ENCODE results near the gene MEMO1. TPM values are rescaled to one million over a fixed set of nuclear protein-coding genes. Genes with fewer than 3 reads are reported as not detected.
"Not testable (repeated sequence)": the region's sequence is repeated elsewhere in the genome, so short reads cannot be mapped to it uniquely, and the experiment has no call there.

The MEMO1 gene
- polyA plus RNA-seq, 3 donors: 35.4 to 38.3 (median 37.5) TPM

DNA sequence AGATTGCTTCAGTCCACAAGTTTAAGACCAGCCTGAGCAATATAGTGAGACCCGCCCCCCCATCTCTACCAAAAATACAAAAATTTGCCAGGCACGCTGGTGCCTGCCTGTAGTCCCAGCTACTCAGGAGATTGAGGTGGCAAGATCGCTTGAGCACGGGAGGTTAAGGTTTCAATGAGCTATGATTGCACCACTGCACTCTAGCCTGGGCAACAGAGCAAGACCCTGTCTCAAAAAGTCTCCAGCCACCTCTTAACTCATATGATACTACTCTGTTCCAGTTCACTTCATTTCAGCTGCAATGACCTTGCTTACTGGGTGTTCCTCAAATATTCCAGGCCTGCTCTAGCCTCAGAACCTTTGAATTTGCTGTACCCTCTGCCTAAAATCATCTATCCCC lies 11.4 kb downstream of the MEMO1 start:
- no peak for DNase-seq (ENCODE audit: low read depth in 3 of 3, low spot score in 2 of 3)

- DNase-seq (ENCODE audit: low read depth in 3 of 3, low spot score in 2 of 3): no peak
These were observed 12.0 kb downstream of the MEMO1 start for GRCh38 chr2:31998731-31999383.

DNA sequence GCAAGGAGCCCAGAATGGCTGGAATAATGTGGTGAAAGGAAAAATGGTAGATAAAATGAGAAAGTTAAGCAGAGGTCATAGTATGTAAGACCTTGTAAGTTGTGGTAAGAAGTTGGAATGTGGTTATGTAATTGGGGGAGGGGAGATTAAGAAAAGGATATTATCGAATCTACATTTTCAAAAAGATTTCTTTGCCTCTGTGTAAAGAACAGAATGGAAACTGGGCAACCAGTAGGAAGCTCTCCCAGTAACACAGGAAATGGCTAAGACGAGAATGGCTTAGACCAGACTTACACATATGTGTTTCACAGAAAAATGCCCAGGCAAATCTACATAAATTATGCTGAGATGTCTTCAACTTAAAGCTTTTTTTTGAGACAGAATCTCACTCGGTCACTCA lies 13.2 kb downstream of the MEMO1 start:
- no peak for DNase-seq (ENCODE audit: low read depth in 3 of 3, low spot score in 2 of 3)

GRCh38 chr2:31996571-31997150 lies 14.1 kb downstream of the MEMO1 start:
- DNase-seq (ENCODE audit: low read depth in 3 of 3, low spot score in 2 of 3): no peak

GRCh38 chr2:31992934-31993333 lies 17.9 kb downstream of the MEMO1 start:
- DNase-seq (ENCODE audit: low read depth in 3 of 3, low spot score in 2 of 3): no peak

GRCh38 chr2:31992025-31992579 lies 18.7 kb downstream of the MEMO1 start:
- DNase-seq (ENCODE audit: low read depth in 3 of 3, low spot score in 2 of 3): no peak

- DNase-seq (ENCODE audit: low read depth in 3 of 3, low spot score in 2 of 3): no peak
These were observed 20.9 kb downstream of the MEMO1 start for GRCh38 chr2:31989946-31990345.

- no peak for DNase-seq (ENCODE audit: low read depth in 3 of 3, low spot score in 2 of 3)
These were observed 23.2 kb downstream of the MEMO1 start for GRCh38 chr2:31987454-31988220.

DNA sequence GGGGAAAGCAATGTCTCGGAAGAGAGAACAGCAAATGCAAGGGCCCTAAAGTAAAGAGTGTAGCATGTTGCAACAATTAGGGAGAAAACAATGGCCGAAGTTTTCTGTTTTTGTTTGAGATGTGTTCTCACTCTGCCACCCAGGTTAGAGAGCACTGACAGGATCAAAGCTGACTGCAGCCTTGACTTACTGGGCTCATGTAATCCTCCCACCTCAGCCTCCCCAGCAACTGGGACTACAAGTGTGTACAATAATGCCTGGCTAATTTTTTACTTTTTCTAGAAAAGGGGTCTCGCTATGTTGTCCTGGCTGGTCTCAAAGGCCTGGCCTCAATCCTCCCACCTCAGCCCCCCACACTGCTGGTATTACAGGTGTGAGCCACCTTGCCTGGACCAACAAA lies 23.9 kb downstream of the MEMO1 start:
- no peak for DNase-seq (ENCODE audit: low read depth in 3 of 3, low spot score in 2 of 3)

GRCh38 chr2:31983762-31984467 lies 26.9 kb downstream of the MEMO1 start:
- DNase-seq (ENCODE audit: low read depth in 3 of 3, low spot score in 2 of 3): no peak

DNA sequence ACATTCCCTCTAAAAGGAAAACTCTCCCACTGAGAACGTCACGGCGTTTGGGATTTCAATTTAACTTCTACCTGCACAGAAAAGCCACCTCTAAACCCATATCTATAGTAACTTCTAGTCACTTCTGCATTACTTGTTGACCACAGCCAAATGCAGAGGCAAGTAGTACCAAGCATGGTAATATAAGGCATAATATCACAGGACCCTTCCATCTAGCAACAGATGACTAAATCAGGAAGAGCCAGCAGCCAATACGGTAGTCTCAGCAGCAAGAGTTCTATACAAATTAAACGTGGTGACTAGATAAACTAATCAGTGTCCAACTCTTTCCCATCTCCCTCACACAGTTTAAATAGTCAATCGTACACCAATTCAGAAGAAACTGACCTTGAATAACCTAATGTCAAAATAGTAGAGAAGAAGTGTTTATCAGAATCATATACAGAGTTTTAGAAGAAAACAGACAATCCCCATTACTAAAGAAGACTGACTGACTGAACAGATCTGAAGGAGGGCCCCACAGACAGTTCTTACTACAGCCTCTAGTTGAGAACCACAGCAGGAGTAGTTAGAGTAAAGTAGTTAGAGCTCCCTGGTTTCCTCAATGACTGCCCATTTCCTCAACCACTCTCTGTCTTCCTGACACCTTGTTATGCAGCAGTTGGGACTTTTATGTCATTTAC lies 30.0 kb downstream of the MEMO1 start:
- DNase-seq (ENCODE audit: low read depth in 3 of 3, low spot score in 2 of 3): no peak

- no peak for DNase-seq (ENCODE audit: low read depth in 3 of 3, low spot score in 2 of 3)
These were observed 30.9 kb downstream of the MEMO1 start for GRCh38 chr2:31979956-31980355.

DNA sequence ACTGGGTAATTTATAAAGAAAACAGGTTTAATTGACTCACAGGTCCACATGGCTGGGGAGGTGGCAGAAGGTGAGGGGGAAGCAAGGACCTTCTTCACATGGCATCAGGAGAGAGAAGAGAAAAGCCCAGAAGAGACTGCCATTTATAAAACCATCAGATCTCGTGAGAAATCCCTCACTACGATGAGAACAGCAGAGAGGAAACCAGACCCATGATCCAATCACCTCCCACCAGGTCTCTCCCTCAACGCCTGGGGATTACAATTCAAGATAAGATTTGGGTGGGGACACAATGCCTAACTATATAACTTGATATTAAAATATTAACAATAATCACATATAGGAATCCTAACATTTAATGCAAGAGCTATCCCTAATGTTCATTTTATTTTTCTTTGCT lies 31.8 kb downstream of the MEMO1 start:
- no peak for DNase-seq (ENCODE audit: low read depth in 3 of 3, low spot score in 2 of 3)

DNA sequence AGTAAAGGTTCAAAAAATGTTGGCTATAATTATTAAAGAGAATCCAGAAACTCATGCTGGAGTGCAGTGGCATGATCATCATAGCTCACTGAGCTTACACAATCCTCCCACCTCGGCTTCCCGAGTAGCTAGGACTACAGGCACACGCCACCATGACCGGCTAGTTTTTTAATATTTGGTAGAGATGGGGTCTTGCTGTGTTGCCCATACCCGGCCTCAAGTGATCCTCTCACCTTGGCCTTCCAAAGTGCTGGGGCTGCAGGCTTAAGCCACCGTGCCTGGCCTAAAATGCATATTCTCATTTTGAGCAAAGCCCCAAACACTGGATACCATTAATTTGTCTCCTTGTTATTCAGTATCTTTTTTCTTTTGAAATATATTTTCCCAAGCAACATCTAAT lies 32.4 kb downstream of the MEMO1 start:
- DNase-seq (ENCODE audit: low read depth in 3 of 3, low spot score in 2 of 3): no peak

DNA sequence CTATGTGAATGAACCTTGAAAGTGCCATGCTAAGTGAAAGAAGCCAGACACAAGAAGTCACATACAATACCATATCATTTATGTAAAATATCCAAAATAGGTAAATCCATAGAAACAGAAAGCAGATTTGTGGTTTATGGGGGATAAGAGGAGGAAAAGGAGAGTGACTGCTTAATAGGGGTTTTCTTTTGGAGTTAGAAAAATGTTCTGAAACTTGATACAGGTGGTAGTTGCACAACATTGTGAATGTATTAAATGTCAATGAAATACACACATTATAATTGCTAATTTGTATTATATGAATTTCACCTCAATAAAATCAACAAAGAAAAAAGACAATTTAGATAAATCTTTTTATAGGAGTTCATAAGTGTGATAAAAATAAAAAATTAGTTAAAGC lies 37.1 kb downstream of the MEMO1 start:
- no peak for DNase-seq (ENCODE audit: low read depth in 3 of 3, low spot score in 2 of 3)

GRCh38 chr2:31972059-31972458 lies 38.7 kb downstream of the MEMO1 start:
- no peak for DNase-seq (ENCODE audit: low read depth in 3 of 3, low spot score in 2 of 3)

GRCh38 chr2:31969178-31969577 lies 41.6 kb downstream of the MEMO1 start:
- DNase-seq (ENCODE audit: low read depth in 3 of 3, low spot score in 2 of 3): no peak

DNA sequence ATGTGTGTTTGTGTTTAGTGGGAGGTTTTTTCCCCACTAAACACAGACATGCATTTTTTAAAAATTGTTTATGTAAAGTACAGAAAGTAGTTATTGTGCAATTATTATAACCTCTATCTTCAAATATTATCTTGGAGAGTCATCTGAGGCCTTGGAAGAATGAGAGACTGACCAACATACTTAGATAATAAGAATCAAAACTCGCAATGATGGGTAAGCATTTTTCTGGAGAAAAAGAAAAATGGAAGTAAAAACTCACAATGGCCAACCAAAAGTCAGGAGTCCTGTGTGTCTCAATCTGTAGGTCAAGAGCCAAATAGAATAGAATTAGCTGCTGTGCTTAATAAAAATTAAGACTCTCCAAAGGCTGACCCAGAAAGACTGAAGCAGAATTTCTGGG lies 43.0 kb downstream of the MEMO1 start:
- DNase-seq (ENCODE audit: low read depth in 3 of 3, low spot score in 2 of 3): no peak

DNA sequence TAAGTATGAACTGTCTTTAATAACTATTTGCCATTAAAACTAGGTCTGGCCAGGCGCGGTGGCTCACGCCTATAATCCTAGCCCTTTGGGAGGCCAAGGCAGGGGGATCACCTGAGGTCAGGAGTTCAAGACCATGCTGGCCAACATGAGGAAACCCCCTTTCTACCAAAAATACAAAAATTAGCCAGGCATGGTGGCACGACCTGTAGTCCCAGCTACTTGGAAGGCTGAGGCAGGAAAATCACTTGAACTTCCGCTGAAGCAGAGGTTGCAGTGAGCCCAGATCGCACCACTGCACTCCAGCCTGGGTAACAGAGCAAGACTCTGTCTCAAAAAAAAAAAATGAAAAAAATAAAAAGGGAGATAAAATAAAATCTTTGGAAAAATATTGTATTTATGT lies 44.4 kb downstream of the MEMO1 start:
- not testable (repeated sequence) for DNase-seq (ENCODE audit: low read depth in 3 of 3, low spot score in 2 of 3)

DNA sequence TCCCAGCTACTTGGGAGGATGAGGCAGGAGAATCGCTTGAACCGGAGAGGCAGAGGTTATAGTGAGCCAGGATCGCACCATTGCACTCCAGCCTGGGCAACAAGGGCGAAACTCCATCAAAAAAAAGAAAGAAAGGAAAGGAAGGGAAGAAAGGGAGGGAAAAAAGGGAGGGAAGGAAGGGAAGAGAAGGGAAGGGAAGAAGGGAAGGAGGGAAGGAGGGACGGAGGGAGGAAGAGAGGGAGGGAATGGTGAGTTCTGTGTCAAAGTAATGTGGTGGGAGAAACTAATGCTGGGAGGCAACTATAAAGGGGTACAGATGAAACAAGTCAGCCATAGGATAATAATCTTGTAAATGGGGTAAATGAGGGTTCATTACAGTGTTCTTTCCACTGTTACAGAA lies 45.7 kb downstream of the MEMO1 start:
- DNase-seq (ENCODE audit: low read depth in 3 of 3, low spot score in 2 of 3): no peak

All from right renal cortex interstitium (tissue), 3 donors.